HEK293 (cell line): Measurements from ENCODE around the gene MINDY2.

Experiments used
- CTCF ChIA-PET: fragments of 350-600 bp; formaldehyde crosslinking; extraction: SDS; loops from one replicate; lab custom pipeline; 2021; ENCODE audit warnings: antibody characterized with exemption; lab: Yijun Ruan, JAX
- POLR2A ChIA-PET: fragments of 300-600 bp; formaldehyde crosslinking; extraction: SDS; loops from one replicate; lab custom pipeline; 2020; ENCODE audit warnings: antibody characterized with exemption, inconsistent platforms; lab: Yijun Ruan, JAX
- H3K27ac ChIP-seq: fragments of 200-500 bp; sonication (Bioruptor generic); 2 replicates; pipeline ENCODE4 v1.5.1; 2014; ENCODE audit warnings: low read depth, low read length, control low read depth, inconsistent platforms; ENCODE audit errors: extremely low read depth
- H3K36me3 ChIP-seq, 2 experiments: fragments of 200-500 bp in 1 of 2; sonication (Bioruptor generic) in 1 of 2; 1 replicate in 1 of 2; 2 replicates in 1 of 2; pipeline ENCODE4 v1.5.1; 2014 to 2017; ENCODE audit warnings: inconsistent platforms in 2 of 2, low read length in 2 of 2; ENCODE audit not compliant: control insufficient read depth in 2 of 2, insufficient read depth in 1 of 2
- H3K4me1 ChIP-seq: fragments of 200-500 bp; sonication (Bioruptor generic); 2 replicates; pipeline ENCODE4 v1.5.1; 2014; ENCODE audit warnings: mild to moderate bottlenecking, low read length, inconsistent platforms; ENCODE audit not compliant: control insufficient read depth, insufficient read depth
- H3K4me3 ChIP-seq: 2 replicates; pipeline ENCODE4 v1.5.1; 2011; ENCODE audit warnings: low read depth, mild to moderate bottlenecking, control low read depth, low read length, moderate library complexity
- H3K9me3 ChIP-seq: fragments of 200-500 bp; sonication (Bioruptor generic); 2 replicates; pipeline ENCODE4 v1.5.1; 2014; ENCODE audit warnings: low read depth, low read length, inconsistent platforms; ENCODE audit not compliant: control insufficient read depth, insufficient read depth
- KLF9 ChIP-seq: fragments of 450-650 bp; formaldehyde crosslinking; IDR thresholded peaks from 2 replicates; pipeline ENCODE4 v1.5.1; 2016; ENCODE audit warnings: missing biosample characterization, missing genetic modification characterization, low read depth
- PRDM1 ChIP-seq: fragments of 450-650 bp; formaldehyde crosslinking; IDR thresholded peaks from 2 replicates; pipeline ENCODE4; 2016; ENCODE audit warnings: missing biosample characterization, missing genetic modification characterization
- PRDM6 ChIP-seq: fragments of 450-650 bp; formaldehyde crosslinking; IDR thresholded peaks from 2 replicates; pipeline ENCODE4 v1.5.1; 2017; ENCODE audit warnings: missing biosample characterization, missing genetic modification characterization
- ZNF112 ChIP-seq: fragments of 450-650 bp; formaldehyde crosslinking; IDR thresholded peaks from 2 replicates; pipeline ENCODE4 v1.5.0; 2017; ENCODE audit warnings: missing biosample characterization, missing genetic modification characterization
- ZNF121 ChIP-seq: fragments of 450-650 bp; formaldehyde crosslinking; IDR thresholded peaks from 2 replicates; pipeline ENCODE4 v1.5.1; 2016; ENCODE audit warnings: missing biosample characterization, missing genetic modification characterization
- ZNF132 ChIP-seq: fragments of 450-650 bp; formaldehyde crosslinking; IDR thresholded peaks from 2 replicates; pipeline ENCODE4 v1.5.1; 2017; ENCODE audit warnings: missing biosample characterization, missing genetic modification characterization, borderline replicate concordance
- ZNF155 ChIP-seq: fragments of 450-650 bp; formaldehyde crosslinking; IDR thresholded peaks from 2 replicates; pipeline ENCODE4 v1.5.1; 2016; ENCODE audit warnings: missing biosample characterization, missing genetic modification characterization
- ZNF157 ChIP-seq: fragments of 450-650 bp; formaldehyde crosslinking; IDR thresholded peaks from 2 replicates; pipeline ENCODE4 v1.5.1; 2016; ENCODE audit warnings: missing biosample characterization, missing genetic modification characterization
- ZNF169 ChIP-seq: fragments of 450-650 bp; formaldehyde crosslinking; IDR thresholded peaks from 2 replicates; pipeline ENCODE4 v1.5.1; 2016; ENCODE audit warnings: missing biosample characterization, missing genetic modification characterization
- ZNF214 ChIP-seq: fragments of 450-650 bp; formaldehyde crosslinking; IDR thresholded peaks from 2 replicates; pipeline ENCODE4 v1.5.1; 2017; ENCODE audit warnings: missing biosample characterization, mild to moderate bottlenecking, missing genetic modification characterization, borderline replicate concordance
- ZNF24 ChIP-seq: fragments of 450-650 bp; formaldehyde crosslinking; IDR thresholded peaks from 2 replicates; pipeline ENCODE4 v1.5.1; 2016; ENCODE audit warnings: missing biosample characterization, missing genetic modification characterization
- ZNF248 ChIP-seq: fragments of 450-650 bp; formaldehyde crosslinking; IDR thresholded peaks from 2 replicates; pipeline ENCODE4 v1.5.1; 2017; ENCODE audit warnings: missing biosample characterization, missing genetic modification characterization
- ZNF280D ChIP-seq: fragments of 450-650 bp; formaldehyde crosslinking; IDR thresholded peaks from 2 replicates; pipeline ENCODE4 v1.5.1; 2016; ENCODE audit warnings: missing biosample characterization, missing genetic modification characterization
- ZNF335 ChIP-seq: fragments of 450-650 bp; formaldehyde crosslinking; conservative IDR thresholded peaks from 2 replicates; pipeline ENCODE4 v1.5.1; 2016; ENCODE audit warnings: missing biosample characterization, missing genetic modification characterization
- ZNF488 ChIP-seq: fragments of 450-650 bp; formaldehyde crosslinking; IDR thresholded peaks from 2 replicates; pipeline ENCODE4 v1.5.1; 2016; ENCODE audit warnings: missing biosample characterization, missing genetic modification characterization
- ZNF530 ChIP-seq: fragments of 450-650 bp; formaldehyde crosslinking; IDR thresholded peaks from 2 replicates; pipeline ENCODE4 v1.5.1; 2016; ENCODE audit warnings: low read depth, missing biosample characterization, missing genetic modification characterization
- ZNF549 ChIP-seq: fragments of 450-650 bp; IDR thresholded peaks from 2 replicates; pipeline ENCODE4 v1.5.1; 2018; ENCODE audit warnings: missing biosample characterization, missing genetic modification characterization, mild to moderate bottlenecking, inconsistent platforms, moderate library complexity
- ZNF660 ChIP-seq: fragments of 450-650 bp; IDR thresholded peaks from 2 replicates; pipeline ENCODE4 v1.5.1; 2018; ENCODE audit warnings: missing biosample characterization, mild to moderate bottlenecking, missing genetic modification characterization
- ZNF785 ChIP-seq: fragments of 450-650 bp; formaldehyde crosslinking; IDR thresholded peaks from 2 replicates; pipeline ENCODE4 v1.5.1; 2016; ENCODE audit warnings: missing biosample characterization, missing genetic modification characterization
- ZNF791 ChIP-seq: fragments of 450-650 bp; formaldehyde crosslinking; IDR thresholded peaks from 2 replicates; pipeline ENCODE4 v1.5.1; 2016; ENCODE audit warnings: missing biosample characterization, missing genetic modification characterization
- ZSCAN16 ChIP-seq: fragments of 450-650 bp; formaldehyde crosslinking; IDR thresholded peaks from 2 replicates; pipeline ENCODE4 v1.5.1; 2016; ENCODE audit warnings: missing biosample characterization, missing genetic modification characterization
- ZXDB ChIP-seq: fragments of 450-650 bp; formaldehyde crosslinking; IDR thresholded peaks from 2 replicates; pipeline ENCODE4 v1.5.1; 2016; ENCODE audit warnings: missing biosample characterization, missing genetic modification characterization

MINDY2 gene

GRCh38 chr15:58908550-58909309, 137.6 kb downstream of the MINDY2 start:
- no peaks in the 10 kb centered on the region for H3K9me3 ChIP-seq
- no peak for TF ChIP-seq ZNF280D
- no peak for TF ChIP-seq ZNF24 (tag by site-specific recombination)
- 0 out of 2 replicates have a peak, but pooled peaks have one; percentile 3 for TF ChIP-seq ZNF121 (tag by site-specific recombination)
- no peak for TF ChIP-seq ZNF157 (tag by site-specific recombination)
- no peaks in the 10 kb centered on the region for H3K4me1 ChIP-seq
- ChIA-PET CTCF (no interaction called here), POLR2A (no interaction called here)
- H3K36me3 ChIP-seq: peaks cover 3 to 29% of the 10 kb centered on the region in 2 experiments; a peak in 2 of 3 replicates
- no peak overlapping the region for H3K27ac ChIP-seq
- no peak overlapping the region for H3K4me3 ChIP-seq

- POLR2A ChIA-PET: no interaction called here
- H3K27ac ChIP-seq: no peak overlapping the region
- CTCF ChIA-PET: no interaction called here
- TF ChIP-seq ZNF530 (tag by site-specific recombination) (no peak), ZNF488 (no peak), ZNF112 (tag by site-specific recombination) (no peak), KLF9 (tag by site-specific recombination) (no peak), ZXDB (no peak), ZNF660 (tag by site-specific recombination) (no peak), ZNF214 (tag by site-specific recombination) (no peak), PRDM6 (tag by site-specific recombination) (no peak), ZNF248 (no peak), ZNF155 (tag by site-specific recombination) (no peak), ZSCAN16 (tag by site-specific recombination) (no peak), ZNF549 (tag by site-specific recombination) (no peak)
- peaks cover 3 to 34% of the 10 kb centered on the region in 2 experiments; a peak in 2 of 3 replicates for H3K36me3 ChIP-seq
- H3K4me3 ChIP-seq: no peak overlapping the region
- H3K4me1 ChIP-seq: no peaks in the 10 kb centered on the region
- H3K9me3 ChIP-seq: no peaks in the 10 kb centered on the region
These were observed 138.5 kb downstream of the MINDY2 start for GRCh38 chr15:58909616-58910015.

GRCh38 chr15:58910456-58910855, 139.4 kb downstream of the MINDY2 start:
- ChIA-PET POLR2A (no interaction called here), CTCF (interaction anchor here (0.6 kb wide), 2 partner anchors 41 to 57 kb away, joined by 3 to 5 read pairs; no protein-coding TSS in a partner anchor)
- Histone ChIP-seq H3K4me3 (no peak overlapping the region), H3K4me1 (no peaks in the 10 kb centered on the region), H3K36me3 (peaks cover 3 to 41% of the 10 kb centered on the region in 2 experiments; a peak in 2 of 3 replicates), H3K9me3 (no peaks in the 10 kb centered on the region)
- no peak for TF ChIP-seq ZNF169 (tag by site-specific recombination)
- no peak for TF ChIP-seq ZNF132 (tag by site-specific recombination)
- TF ChIP-seq ZNF791 (tag by site-specific recombination): no peak
- TF ChIP-seq ZNF785 (tag by site-specific recombination): no peak
- no peak for TF ChIP-seq ZNF335
- TF ChIP-seq PRDM1: no peak
- no peak for TF ChIP-seq ZSCAN16 (tag by site-specific recombination)
- TF ChIP-seq, all 188 proteins: peak for 0
- H3K27ac ChIP-seq: no peak overlapping the region
